Measurements from ENCODE around the gene CDK5RAP1. TPM values are rescaled to one million over a fixed set of nuclear protein-coding genes. Genes with fewer than 3 reads are reported as not detected.

The CDK5RAP1 gene
- total and polyA plus RNA-seq, 12 donors: 11.3 to 134 (median 24.3) TPM

DNA sequence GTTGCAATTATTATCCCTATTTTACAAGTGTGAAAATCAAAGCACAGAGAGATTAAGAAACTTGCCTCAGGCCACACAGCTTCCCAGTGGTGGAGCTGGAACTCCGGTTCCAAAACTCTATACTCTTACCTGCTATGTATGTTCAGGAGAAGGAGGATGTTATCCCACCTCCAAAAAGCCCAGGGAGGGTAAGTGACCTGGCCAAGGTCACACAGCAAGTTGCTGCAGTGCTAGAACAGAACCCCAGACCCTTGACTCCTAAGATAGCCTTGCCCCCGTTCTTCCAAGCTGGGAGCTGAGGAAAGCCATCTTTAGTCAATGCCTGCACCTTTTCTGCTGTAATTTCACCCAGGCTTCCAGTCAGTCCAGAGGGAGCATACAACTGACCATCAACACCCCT lies 76.0 kb downstream of the CDK5RAP1 start:
- Histone ChIP-seq H3K4me1 (replicated peaks in 1 of 2) (no peaks in the 10 kb centered on the region), H3K36me3 (replicated peaks in 1 of 2) (no peaks in the 10 kb centered on the region), H3K4me3 (no peak overlapping the region), H3K9me3 (replicated peaks in 1 of 3) (no peaks in the 10 kb centered on the region), H3K27ac (no peak overlapping the region), H3K27me3 (no peaks in the 10 kb centered on the region)
- TF ChIP-seq, protein P1, sequence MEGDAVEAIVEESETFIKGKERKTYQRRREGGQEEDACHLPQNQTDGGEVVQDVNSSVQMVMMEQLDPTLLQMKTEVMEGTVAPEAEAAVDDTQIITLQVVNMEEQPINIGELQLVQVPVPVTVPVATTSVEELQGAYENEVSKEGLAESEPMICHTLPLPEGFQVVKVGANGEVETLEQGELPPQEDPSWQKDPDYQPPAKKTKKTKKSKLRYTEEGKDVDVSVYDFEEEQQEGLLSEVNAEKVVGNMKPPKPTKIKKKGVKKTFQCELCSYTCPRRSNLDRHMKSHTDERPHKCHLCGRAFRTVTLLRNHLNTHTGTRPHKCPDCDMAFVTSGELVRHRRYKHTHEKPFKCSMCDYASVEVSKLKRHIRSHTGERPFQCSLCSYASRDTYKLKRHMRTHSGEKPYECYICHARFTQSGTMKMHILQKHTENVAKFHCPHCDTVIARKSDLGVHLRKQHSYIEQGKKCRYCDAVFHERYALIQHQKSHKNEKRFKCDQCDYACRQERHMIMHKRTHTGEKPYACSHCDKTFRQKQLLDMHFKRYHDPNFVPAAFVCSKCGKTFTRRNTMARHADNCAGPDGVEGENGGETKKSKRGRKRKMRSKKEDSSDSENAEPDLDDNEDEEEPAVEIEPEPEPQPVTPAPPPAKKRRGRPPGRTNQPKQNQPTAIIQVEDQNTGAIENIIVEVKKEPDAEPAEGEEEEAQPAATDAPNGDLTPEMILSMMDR (IDR thresholded peaks at IDR 0.05): no peak
- no peak for TF ChIP-seq POLR2A (IDR thresholded peaks at IDR 0.05)
- intact Hi-C loops (cut with DNase I): no loop called here
- no peak for DNase-seq
- 73 to 93% (median 76%) methylated on average over 2 of the region's 2 CpGs for WGBS, 4 donors

DNA sequence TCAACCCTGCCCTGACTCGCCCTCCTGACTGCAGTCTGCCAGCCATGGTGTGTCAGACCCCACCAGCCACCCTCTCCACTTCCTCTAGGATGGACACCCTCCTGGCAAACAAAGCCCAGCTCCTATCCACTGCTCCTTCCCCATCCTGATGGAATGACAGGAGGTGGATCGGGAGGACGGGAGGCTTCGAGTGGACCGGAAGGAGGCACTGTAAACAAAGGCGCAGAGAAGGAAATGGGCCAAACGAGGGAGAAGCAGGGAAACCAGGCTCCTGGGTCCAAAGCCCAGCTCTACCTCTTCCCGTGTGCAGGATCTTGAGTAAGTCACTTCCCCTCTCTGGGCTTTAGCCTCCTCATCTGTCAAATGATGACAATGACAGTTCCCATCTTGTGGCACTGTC lies 78.1 kb downstream of the CDK5RAP1 start:
- no peaks in the 10 kb centered on the region for H3K4me1 ChIP-seq (replicated peaks in 1 of 2)
- no peaks in the 10 kb centered on the region for H3K27me3 ChIP-seq
- no peak overlapping the region for H3K4me3 ChIP-seq
- no peak overlapping the region for H3K27ac ChIP-seq
- intact Hi-C loops (cut with DNase I): no loop called here
- 55 to 70% (median 62%) methylated on average over 8 of the region's 8 CpGs for WGBS, 4 donors
- no peaks in the 10 kb centered on the region for H3K9me3 ChIP-seq (replicated peaks in 1 of 3)
- no peak for DNase-seq
- no peak for TF ChIP-seq POLR2A (IDR thresholded peaks at IDR 0.05)
- TF ChIP-seq, protein P1 (IDR thresholded peaks at IDR 0.05): no peak
- H3K36me3 ChIP-seq (replicated peaks in 1 of 2): no peaks in the 10 kb centered on the region

DNA sequence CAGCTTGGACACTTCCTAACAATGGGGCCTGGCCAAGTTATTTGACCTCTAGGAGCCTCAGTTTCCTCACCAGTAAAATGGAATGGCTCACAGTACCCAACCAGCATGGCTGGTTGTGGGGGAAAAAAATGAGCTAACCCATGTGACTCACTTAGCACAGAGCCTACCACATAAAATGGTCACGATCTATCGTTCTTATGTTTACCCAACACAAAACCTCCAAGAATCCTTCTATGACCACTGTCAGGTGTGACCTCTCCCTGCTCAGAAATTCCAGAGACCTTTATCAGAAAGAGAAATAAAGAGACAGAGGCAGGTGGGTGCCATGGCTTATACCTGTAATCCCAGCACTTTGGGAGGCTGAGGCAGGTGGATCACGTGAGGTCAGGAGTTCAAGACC lies 78.9 kb downstream of the CDK5RAP1 start:
- TF ChIP-seq, protein P1 (IDR thresholded peaks at IDR 0.05): no peak
- no peak for TF ChIP-seq POLR2A (IDR thresholded peaks at IDR 0.05)
- no peak overlapping the region for H3K4me3 ChIP-seq
- no peaks in the 10 kb centered on the region for H3K36me3 ChIP-seq (replicated peaks in 1 of 2)
- intact Hi-C loops (cut with DNase I): no loop called here
- no peak overlapping the region for H3K27ac ChIP-seq
- WGBS, 4 donors: 69 to 90% (median 80%) methylated on average over 3 of the region's 3 CpGs
- no peaks in the 10 kb centered on the region for H3K27me3 ChIP-seq
- no peaks in the 10 kb centered on the region for H3K9me3 ChIP-seq (replicated peaks in 1 of 3)
- H3K4me1 ChIP-seq (replicated peaks in 1 of 2): no peaks in the 10 kb centered on the region
- no peak for DNase-seq

DNA sequence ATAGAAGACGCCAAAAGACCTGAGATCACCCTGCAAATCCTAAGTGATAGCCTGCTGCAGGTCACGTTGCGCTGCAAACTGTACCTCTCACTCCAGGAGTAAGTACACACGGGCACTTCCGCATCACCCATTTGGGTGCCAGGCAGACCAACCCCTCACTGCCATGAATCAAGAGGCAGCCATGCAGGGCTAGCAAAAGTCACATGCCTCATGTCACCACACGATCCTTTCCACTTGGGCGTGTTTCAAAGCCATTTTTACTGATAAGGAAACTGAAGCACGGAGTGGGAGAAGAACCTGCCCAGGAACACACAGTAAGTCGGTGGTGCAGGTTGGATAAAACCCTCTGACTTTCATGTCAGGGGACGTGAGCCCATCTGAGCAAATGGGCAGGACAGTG lies 81.3 kb downstream of the CDK5RAP1 start:
- Histone ChIP-seq H3K27ac (no peak overlapping the region), H3K36me3 (replicated peaks in 1 of 2) (no peaks in the 10 kb centered on the region), H3K4me3 (no peak overlapping the region), H3K4me1 (replicated peaks in 1 of 2) (no peaks in the 10 kb centered on the region), H3K27me3 (no peaks in the 10 kb centered on the region), H3K9me3 (replicated peaks in 1 of 3) (no peaks in the 10 kb centered on the region)
- intact Hi-C loops (cut with DNase I): no loop called here
- no peak for DNase-seq
- TF ChIP-seq, protein P1 (IDR thresholded peaks at IDR 0.05): no peak
- no peak for TF ChIP-seq POLR2A (IDR thresholded peaks at IDR 0.05)
- WGBS, 4 donors: 74 to 82% (median 80%) methylated on average over 9 to 10 of the region's 10 CpGs

Data from adrenal gland (tissue), 12 donors.